Activated T-cell treated with anti-CD3 and anti-CD28 coated beads, Interleukin-2, amount 50 U/mL, for 24 hours (primary cell): ENCODE data around the gene SNAPC4.
"Not testable (repeated sequence)": the region's sequence is repeated elsewhere in the genome, so short reads cannot be mapped to it uniquely, and the experiment has no call there.

Experiments used
- DNase-seq: peaks from one replicate; pipeline ENCODE4 v3.0.0-alpha.2; 2020
- H3K27ac Mint-ChIP-seq: 2 replicates; pipeline ENCODE4 v1.8.0; 2020; ENCODE audit warnings: mild to moderate bottlenecking, mixed read lengths
- H3K27me3 Mint-ChIP-seq: 2 replicates; pipeline ENCODE4 v1.8.0; 2020; ENCODE audit warnings: mixed read lengths
- H3K36me3 Mint-ChIP-seq: 2 replicates; pipeline ENCODE4 v1.8.0; 2020; ENCODE audit warnings: low read depth, mixed read lengths
- H3K4me1 Mint-ChIP-seq: 2 replicates; pipeline ENCODE4 v1.8.0; 2020; ENCODE audit warnings: low read depth, mixed read lengths
- H3K4me3 Mint-ChIP-seq: 2 replicates; pipeline ENCODE4 v1.8.0; 2020; ENCODE audit warnings: mild to moderate bottlenecking, moderate library complexity, mixed read lengths
- H3K9me3 Mint-ChIP-seq: 2 replicates; pipeline ENCODE4 v1.8.0; 2020; ENCODE audit warnings: mixed read lengths

Gene SNAPC4

GRCh38 chr9:136409557-136410455 is 9.8 kb upstream of the SNAPC4 start:
- peak overlapping the region; percentile 97 for H3K27ac Mint-ChIP-seq
- H3K36me3 Mint-ChIP-seq = peaks cover 90% of the 10 kb centered on the region
- H3K9me3 Mint-ChIP-seq = no peaks in the 10 kb centered on the region
- peaks cover 63% of the 10 kb centered on the region for H3K4me1 Mint-ChIP-seq
- no peaks in the 10 kb centered on the region for H3K27me3 Mint-ChIP-seq
- peak overlapping the region; percentile 96 for H3K4me3 Mint-ChIP-seq
- peak; percentile 76 for DNase-seq

GRCh38 chr9:136407911-136408310 is 7.9 kb upstream of the SNAPC4 start:
- no peak for DNase-seq
- Mint-ChIP-seq H3K9me3 (no peaks in the 10 kb centered on the region), H3K4me1 (peaks cover 76% of the 10 kb centered on the region), H3K36me3 (peaks cover 87% of the 10 kb centered on the region), H3K27me3 (no peaks in the 10 kb centered on the region), H3K27ac (peak overlapping the region; percentile 80), H3K4me3 (peak overlapping the region; percentile 27)

GRCh38 chr9:136407061-136407460 is 7.1 kb upstream of the SNAPC4 start:
- not testable (repeated sequence) for DNase-seq, H3K9me3 Mint-ChIP-seq, H3K4me3 Mint-ChIP-seq, H3K27me3 Mint-ChIP-seq
- Mint-ChIP-seq H3K27ac (peak overlapping the region; percentile 22), H3K36me3 (peaks cover 87% of the 10 kb centered on the region), H3K4me1 (peaks cover 75% of the 10 kb centered on the region)

- H3K27ac Mint-ChIP-seq = peak overlapping the region; percentile 96
- H3K4me3 Mint-ChIP-seq = not testable (repeated sequence)
Measured at GRCh38 chr9:136405904-136406303, 5.9 kb upstream of the SNAPC4 start.

GRCh38 chr9:136405481-136405880 is 5.5 kb upstream of the SNAPC4 start:
- DNase-seq = no peak
- Mint-ChIP-seq H3K27ac (peak overlapping the region; percentile 96), H3K9me3 (no peaks in the 10 kb centered on the region), H3K4me1 (peaks cover 76% of the 10 kb centered on the region), H3K27me3 (no peaks in the 10 kb centered on the region), H3K4me3 (no peak overlapping the region), H3K36me3 (peaks cover 84% of the 10 kb centered on the region)

More at GRCh38 chr9:136405904-136406303, 5.9 kb upstream of the SNAPC4 start:
- H3K9me3 Mint-ChIP-seq, H3K27me3 Mint-ChIP-seq, DNase-seq: not testable (repeated sequence)
- Mint-ChIP-seq H3K4me1 (peaks cover 72% of the 10 kb centered on the region), H3K36me3 (peaks cover 87% of the 10 kb centered on the region)

- Mint-ChIP-seq H3K27me3 (no peaks in the 10 kb centered on the region), H3K27ac (peak overlapping the region; percentile 96), H3K4me1 (peaks cover 77% of the 10 kb centered on the region), H3K36me3 (peaks cover 81% of the 10 kb centered on the region), H3K9me3 (no peaks in the 10 kb centered on the region), H3K4me3 (peak overlapping the region; percentile 70)
- DNase-seq = no peak
Measured at GRCh38 chr9:136404801-136405136, 4.8 kb upstream of the SNAPC4 start.

GRCh38 chr9:136403915-136404800 is 4.2 kb upstream of the SNAPC4 start:
- Mint-ChIP-seq H3K36me3 (peaks cover 78% of the 10 kb centered on the region), H3K9me3 (no peaks in the 10 kb centered on the region), H3K4me3 (peak overlapping the region; percentile 70), H3K27ac (peak overlapping the region; percentile 96), H3K27me3 (no peaks in the 10 kb centered on the region), H3K4me1 (peaks cover 73% of the 10 kb centered on the region)
- peak; percentile 62 for DNase-seq

- Mint-ChIP-seq H3K36me3 (peaks cover 78% of the 10 kb centered on the region), H3K4me1 (peaks cover 73% of the 10 kb centered on the region), H3K9me3 (no peaks in the 10 kb centered on the region), H3K4me3 (peak overlapping the region; percentile 70), H3K27me3 (no peaks in the 10 kb centered on the region), H3K27ac (peak overlapping the region; percentile 96)
- peak; percentile 78 for DNase-seq
Measured at GRCh38 chr9:136403538-136403914, 3.6 kb upstream of the SNAPC4 start.

GRCh38 chr9:136402067-136402466 is 2.1 kb upstream of the SNAPC4 start:
- Mint-ChIP-seq H3K27me3 (no peaks in the 10 kb centered on the region), H3K4me1 (peaks cover 71% of the 10 kb centered on the region), H3K9me3 (no peaks in the 10 kb centered on the region), H3K4me3 (peak overlapping the region; percentile 31), H3K36me3 (peaks cover 77% of the 10 kb centered on the region), H3K27ac (peak overlapping the region; percentile 85)
- no peak for DNase-seq

- H3K4me3 Mint-ChIP-seq = peak overlapping the region; percentile 6
- no peaks in the 10 kb centered on the region for H3K27me3 Mint-ChIP-seq
- H3K4me1 Mint-ChIP-seq = peaks cover 69% of the 10 kb centered on the region
- H3K36me3 Mint-ChIP-seq = peaks cover 80% of the 10 kb centered on the region
- no peaks in the 10 kb centered on the region for H3K9me3 Mint-ChIP-seq
- no peak for DNase-seq
- H3K27ac Mint-ChIP-seq = peak overlapping the region; percentile 84
Measured at GRCh38 chr9:136401173-136401922, 1.4 kb upstream of the SNAPC4 start.

- DNase-seq = peak; percentile 68
- H3K4me3 Mint-ChIP-seq = peak overlapping the region; percentile 94
- peaks cover 53% of the 10 kb centered on the region for H3K4me1 Mint-ChIP-seq
- peaks cover 81% of the 10 kb centered on the region for H3K36me3 Mint-ChIP-seq
- no peaks in the 10 kb centered on the region for H3K27me3 Mint-ChIP-seq
- no peaks in the 10 kb centered on the region for H3K9me3 Mint-ChIP-seq
- peak overlapping the region; percentile 91 for H3K27ac Mint-ChIP-seq
Measured at GRCh38 chr9:136399176-136400037, 563 bp downstream of the SNAPC4 start.

GRCh38 chr9:136398286-136398685 is 1.7 kb downstream of the SNAPC4 start:
- Mint-ChIP-seq H3K4me3 (peak overlapping the region; percentile 94), H3K36me3 (peaks cover 81% of the 10 kb centered on the region), H3K4me1 (peaks cover 41% of the 10 kb centered on the region), H3K9me3 (no peaks in the 10 kb centered on the region), H3K27ac (peak overlapping the region; percentile 91), H3K27me3 (no peaks in the 10 kb centered on the region)
- no peak for DNase-seq

GRCh38 chr9:136397643-136398042 is 2.3 kb downstream of the SNAPC4 start:
- no peak overlapping the region for H3K4me3 Mint-ChIP-seq
- DNase-seq = no peak
- peaks cover 85% of the 10 kb centered on the region for H3K36me3 Mint-ChIP-seq
- H3K4me1 Mint-ChIP-seq = peaks cover 39% of the 10 kb centered on the region
- H3K27ac Mint-ChIP-seq = no peak overlapping the region
- H3K27me3 Mint-ChIP-seq = no peaks in the 10 kb centered on the region
- H3K9me3 Mint-ChIP-seq = no peaks in the 10 kb centered on the region
